ENCODE results near the gene ASB9. TPM values are rescaled to one million over a fixed set of nuclear protein-coding genes. Genes with fewer than 3 reads are reported as not detected.

The ASB9 gene
- total and polyA plus RNA-seq, 9 of the 15 experiments (the other 6 are each of a cell fraction or from before 2014, with no cell fraction given): 0.27 to 1.7 (median 0.96) TPM

DNA sequence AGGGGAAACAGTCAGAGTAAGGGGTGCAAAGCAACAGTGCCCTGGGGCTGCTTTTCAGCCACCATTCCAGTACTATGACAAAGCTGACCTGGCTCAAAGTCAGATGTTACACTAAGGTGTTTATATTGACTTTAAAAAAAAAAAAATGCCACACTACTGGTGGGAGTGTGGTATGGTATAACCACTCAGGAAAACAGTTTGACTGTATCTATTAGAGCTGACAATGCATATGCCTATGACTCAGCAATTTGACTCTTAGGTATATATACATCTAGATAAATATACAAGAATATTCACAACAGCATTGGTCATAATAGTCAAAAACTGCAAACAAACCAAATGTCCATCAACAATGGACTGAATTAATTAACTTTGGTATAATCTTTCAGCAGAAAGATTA lies 15.0 kb downstream of the ASB9 start:
- Histone ChIP-seq H3K9me1 (ENCODE audit: control insufficient read depth, insufficient read depth, low read length) (peaks cover 3% of the 10 kb centered on the region), H4K20me1 (replicated peaks; ENCODE audit: control insufficient read depth, insufficient read depth, low read length) (no peaks in the 10 kb centered on the region), H3K27me3 (ENCODE audit: control insufficient read depth in 2 of 2, insufficient read depth in 2 of 2, low read length in 2 of 2) (no peaks in the 10 kb centered on the region; a peak in 1 of 5 replicates), H3K27ac (ENCODE audit: extremely low read depth, low read depth, low read length) (no peak overlapping the region), H2AFZ (ENCODE audit: low read depth, low read length) (no peak overlapping the region; the same call in 1 of the 2 replicates), H3K79me2 (ENCODE audit: control insufficient read depth, insufficient read depth, low read length) (no peaks in the 10 kb centered on the region), H3K9me3 (replicated peaks; ENCODE audit: control insufficient read depth, insufficient read depth, low read depth, low read length) (no peaks in the 10 kb centered on the region), H3K4me1 (replicated peaks in 1 of 2; ENCODE audit: control insufficient read depth in 2 of 2, insufficient read depth in 2 of 2, low read length in 2 of 2) (no peaks in the 10 kb centered on the region; a peak in 1 of 5 replicates), H3K36me3 (ENCODE audit: control insufficient read depth, insufficient read depth, low read length) (no peaks in the 10 kb centered on the region), H3K4me2 (ENCODE audit: insufficient read depth, low read length) (no peak overlapping the region), H3K4me3 (no peak overlapping the region), H3K9ac (ENCODE audit: insufficient read depth in 1 of 2, low read depth in 2 of 2, low read length in 2 of 2) (no peak overlapping the region)
- intact Hi-C loops (cut with micrococcal nuclease) (no loop called here), in situ Hi-C loops (cut with MboI) (no loop called here)
- DNase-seq (ENCODE audit: extremely low read depth in 1 of 4, low spot score in 3 of 4): no peak
- ChIA-PET POLR2A (interaction anchor here (0.6 kb wide), 2 partner anchors 148 to 1212 kb away, joined by 3 read pairs; no protein-coding TSS in a partner anchor), CTCF (ENCODE audit: low intra/inter-chr PET ratio) (no interaction called here)
- BruUV-seq (replicated peaks): no TSS peak
- FAIRE-seq: no peak
- TF ChIP-seq NRF1 (conservative IDR thresholded peaks at IDR 0.05 in 1 of 2, IDR thresholded peaks at IDR 0.05 in 1 of 2): no peak
- TF ChIP-seq ZNF316 (IDR thresholded peaks at IDR 0.05): peak; percentile 92
- TF ChIP-seq NFE2L1 (tag; IDR thresholded peaks at IDR 0.05; ENCODE audit: borderline replicate concordance, low read depth): peak; percentile 71; the same call in 1 of the 2 replicates
- no peak for TF ChIP-seq NR1H2 (CRISPR knock-in tag; IDR thresholded peaks at IDR 0.05)
- TF ChIP-seq C11orf30 (IDR thresholded peaks at IDR 0.05; ENCODE audit: low read depth): peak; percentile 83
- TF ChIP-seq MAFK (IDR thresholded peaks at IDR 0.05; ENCODE audit: low read length): peak; percentile 70; the same call in 1 of the 2 replicates
- peak; percentile 81 for TF ChIP-seq MAFF (IDR thresholded peaks at IDR 0.05; ENCODE audit: low read length)
- TF ChIP-seq BACH1 (tag; IDR thresholded peaks at IDR 0.05): peak; percentile 70; the same call in 1 of the 2 replicates
- no peak for TF ChIP-seq MYBL2 (IDR thresholded peaks at IDR 0.05; ENCODE audit: low read depth)
- TF ChIP-seq MYBL2 (CRISPR knock-in tag; IDR thresholded peaks at IDR 0.05; ENCODE audit: borderline replicate concordance): no peak
- TF ChIP-seq NFE2 (IDR thresholded peaks at IDR 0.05; ENCODE audit: low read depth): peak; percentile 84
- peak; percentile 87 for TF ChIP-seq MAFG (tag; conservative IDR thresholded peaks at IDR 0.05)
- no peak for ATAC-seq

Measured in K562 (cell line).